GM12865 (cell line): ENCODE measurements around the gene IGFLR1.

Experiments used
- DNase-seq: peaks from one replicate; pipeline ENCODE4 v3.0.0; 2010; ENCODE audit warnings: low read depth
- H3K4me3 ChIP-seq: 2 replicates; pipeline ENCODE4 v1.5.1; 2011; ENCODE audit warnings: mild to moderate bottlenecking, low read depth, low read length, control low read depth
- CTCF ChIP-seq: IDR thresholded peaks from 2 replicates; pipeline ENCODE4 v1.5.1; 2011; ENCODE audit warnings: low read length, control low read depth, low read depth, inconsistent platforms; ENCODE audit not compliant: insufficient read depth; ENCODE audit errors: missing control alignments

Gene IGFLR1

GRCh38 chr19:35713904-35714495 lies 28.3 kb downstream of the IGFLR1 start:
- H3K4me3 ChIP-seq = peak overlapping the region; percentile 90
- no peak for TF ChIP-seq CTCF
- no peak for DNase-seq

DNA sequence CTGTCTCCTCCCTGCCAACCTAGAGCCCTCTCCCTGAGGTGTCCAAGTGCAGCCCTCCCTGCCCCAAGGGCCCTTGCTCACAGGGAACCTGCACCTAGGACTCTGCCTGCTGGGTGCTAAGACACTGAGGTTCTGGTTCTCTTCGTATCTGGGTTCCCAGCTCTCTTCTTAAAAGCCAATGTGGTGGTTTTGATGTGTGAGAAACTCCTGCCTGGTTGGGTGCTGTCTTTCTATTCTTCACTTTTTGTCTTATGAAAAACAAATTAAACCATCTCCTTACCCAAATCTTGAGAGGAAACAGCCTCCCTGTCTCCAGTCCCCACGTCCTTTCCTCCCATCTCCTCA lies 28.8 kb downstream of the IGFLR1 start:
- no peak for DNase-seq
- peak overlapping the region; percentile 90 for H3K4me3 ChIP-seq
- TF ChIP-seq CTCF = no peak

DNA sequence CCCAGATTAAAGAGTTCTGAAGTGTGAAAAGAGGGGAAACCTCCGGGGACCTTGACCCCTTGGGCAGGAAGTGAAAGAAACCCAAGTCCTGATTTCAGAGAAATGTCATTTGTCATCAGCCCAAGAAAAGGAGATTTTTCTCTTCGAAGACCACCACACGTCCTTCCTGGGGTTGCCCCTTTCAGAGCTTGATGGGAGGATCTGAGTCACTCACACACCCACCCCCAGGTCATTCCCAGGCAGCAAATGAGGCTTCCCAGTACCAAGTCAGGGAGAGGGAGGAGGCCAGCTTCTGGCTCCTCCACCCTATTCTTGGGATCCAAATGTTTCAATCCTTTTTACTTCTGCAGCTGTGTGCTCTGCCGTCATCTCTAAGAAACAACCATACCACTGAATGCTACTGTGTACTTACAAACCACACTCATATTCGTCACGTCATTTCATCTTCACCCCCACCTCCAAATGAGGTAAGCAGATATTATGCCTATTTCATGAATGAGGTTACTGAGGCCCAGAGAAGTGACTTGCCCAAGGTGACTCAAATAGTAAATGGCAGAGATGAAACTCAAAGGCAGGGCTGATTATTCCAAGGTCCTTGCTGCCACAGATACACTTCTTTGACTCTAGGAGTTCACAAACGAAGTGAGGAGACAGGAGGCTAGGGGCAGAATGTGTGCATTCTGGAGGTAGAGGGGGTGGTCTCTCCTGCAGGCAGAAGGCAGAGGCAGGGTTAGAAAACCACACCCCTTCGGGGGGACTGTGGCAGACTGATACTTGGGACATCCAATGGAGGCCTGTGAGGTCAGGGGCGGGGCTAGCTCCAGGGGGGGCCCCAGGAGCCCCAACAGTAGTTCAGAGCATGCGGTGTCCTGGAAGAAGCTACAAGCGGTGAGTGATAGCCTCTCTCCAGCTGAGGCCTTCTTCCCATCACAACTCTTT lies 29.4 kb downstream of the IGFLR1 start:
- peak overlapping the region; percentile 90 for H3K4me3 ChIP-seq
- peak; percentile 89 for DNase-seq
- TF ChIP-seq CTCF = no peak

DNA sequence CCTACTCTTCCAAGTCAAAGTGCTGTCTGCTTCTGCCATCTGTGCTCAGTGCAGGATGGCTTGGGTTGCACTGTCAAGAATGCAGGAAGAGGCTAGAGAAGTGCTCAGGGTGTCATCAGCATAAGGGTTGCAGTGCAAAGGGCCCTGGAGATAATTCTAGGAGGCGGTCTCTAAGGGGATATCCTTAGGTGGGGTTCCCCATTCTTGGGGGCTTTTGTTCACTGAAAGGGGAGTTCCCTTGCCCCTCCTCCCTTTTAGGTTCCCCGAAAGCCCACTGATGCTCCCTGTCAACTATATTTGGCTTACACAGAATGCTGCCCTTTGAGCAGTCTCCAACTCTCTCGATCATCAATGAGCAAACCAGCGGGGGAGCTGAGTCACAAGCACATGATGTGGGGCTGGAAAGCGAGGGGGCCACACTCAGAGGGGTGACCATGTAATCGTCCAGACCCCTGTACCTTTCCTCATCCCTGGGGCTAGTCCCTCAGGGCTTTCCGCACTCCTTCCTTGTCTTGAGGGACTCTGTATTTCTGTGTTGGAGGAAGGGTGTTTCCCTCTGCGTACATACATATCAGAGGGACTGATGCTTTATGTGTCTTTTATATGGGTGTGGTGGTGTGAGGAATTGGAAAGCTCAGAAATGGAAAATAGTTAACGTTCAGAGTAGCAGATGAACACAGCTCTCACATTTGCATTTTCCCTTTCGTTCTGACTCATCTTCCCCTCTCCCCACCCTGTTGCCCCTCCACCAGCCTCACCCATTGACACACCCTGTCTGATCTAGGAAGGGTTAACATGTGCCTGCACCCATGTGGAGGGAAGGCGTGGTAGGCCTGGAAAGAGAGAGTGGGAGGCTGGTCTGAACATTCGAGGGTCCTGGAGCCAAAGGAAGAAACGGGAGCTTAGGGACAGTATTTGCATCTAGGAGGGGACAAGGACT lies 31.2 kb downstream of the IGFLR1 start:
- no peak for TF ChIP-seq CTCF
- peak; percentile 94 for DNase-seq
- H3K4me3 ChIP-seq = peak overlapping the region; percentile 42

DNA sequence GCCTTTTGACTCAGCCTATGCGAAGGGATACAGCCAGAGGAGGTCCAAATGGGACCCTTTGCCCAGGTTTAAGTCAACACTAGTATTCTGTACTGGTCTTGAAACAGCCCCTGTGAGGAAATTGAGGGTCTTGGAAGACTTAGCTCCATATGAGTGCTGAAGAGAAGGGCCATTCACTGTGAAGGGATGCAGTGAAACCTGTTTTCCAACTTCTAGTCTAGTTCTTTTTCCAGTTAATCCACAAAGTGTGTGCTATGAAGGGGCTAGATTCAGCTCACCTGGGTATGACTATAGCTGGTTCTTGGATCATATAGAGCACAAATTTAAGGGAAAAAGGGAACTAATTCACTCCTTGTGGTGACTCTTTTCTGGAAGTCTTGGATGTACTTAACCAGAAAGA lies 33.9 kb downstream of the IGFLR1 start:
- no peak for DNase-seq
- no peak overlapping the region for H3K4me3 ChIP-seq
- no peak for TF ChIP-seq CTCF

DNA sequence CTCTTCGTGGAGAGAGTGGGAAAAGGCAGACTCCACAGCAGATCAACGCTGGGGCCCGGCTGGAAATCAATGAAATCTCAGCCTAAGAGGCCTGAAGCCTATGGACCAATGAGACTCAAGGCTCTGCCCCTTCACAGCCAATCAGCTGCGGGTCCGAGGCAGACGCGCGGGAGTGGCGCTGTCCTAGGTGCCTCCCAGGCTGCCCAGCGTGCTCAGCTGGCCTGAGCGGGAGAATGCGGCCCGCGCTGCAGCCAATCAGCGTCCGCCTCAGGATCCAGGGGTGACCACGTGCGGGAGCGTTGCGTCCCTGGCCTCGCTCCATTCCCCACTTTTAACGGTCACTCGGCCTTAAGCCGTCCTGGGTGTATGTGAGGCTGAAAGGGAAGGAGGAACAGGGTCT lies 38.0 kb downstream of the IGFLR1 start, which contains the start of gene ZBTB32:
Gene ZBTB32, plus strand, starts transcription at position 341 of the 400 bp plus-strand sequence. CDS start 10,069 bp downstream, outside the sequence.
- no peak for DNase-seq
- no peak for TF ChIP-seq CTCF

More for the DNA sequence above, 38.0 kb downstream of the IGFLR1 start, which contains the start of gene ZBTB32:
- no peak within 1 kb of the TSS for H3K4me3 ChIP-seq
